HepG2 (cell line): Measurements from ENCODE around the gene ABCC5. TPM values are rescaled to one million over a fixed set of nuclear protein-coding genes. Genes with fewer than 3 reads are reported as not detected.

ENCODE experiments used
- ARNTL ChIP-seq: sonication (generic); formaldehyde crosslinking; IDR thresholded peaks from 2 replicates; pipeline ENCODE4 v1.4.0; 2020; ENCODE audit warnings: mild to moderate bottlenecking, missing genetic modification reagents
- ATRX ChIP-seq: sonication (generic); formaldehyde crosslinking; IDR thresholded peaks from 2 replicates; pipeline ENCODE4 v1.4.0; 2020; ENCODE audit warnings: missing genetic modification reagents, borderline replicate concordance
- BRD4 ChIP-seq: sonication (generic); formaldehyde crosslinking; IDR thresholded peaks from 2 replicates; pipeline ENCODE4 v1.4.0; 2020; ENCODE audit warnings: missing genetic modification reagents
- CREM ChIP-seq, 2 experiments: sonication (generic) in 1 of 2; formaldehyde crosslinking in 1 of 2; IDR thresholded peaks; 2 replicates each; pipeline versions ENCODE4 v1.4.0 to v1.6.1; 2016 to 2020; ENCODE audit warnings: antibody characterized with exemption in 1 of 2, mild to moderate bottlenecking in 1 of 2, missing genetic modification reagents in 1 of 2
- DPF2 ChIP-seq: sonication (generic); formaldehyde crosslinking; IDR thresholded peaks from 2 replicates; pipeline ENCODE4 v1.4.0; 2020; ENCODE audit warnings: mild to moderate bottlenecking, low read depth, missing genetic modification reagents, borderline replicate concordance
- EP300 ChIP-seq, 3 experiments: sonication (generic) in 1 of 3; formaldehyde crosslinking in 1 of 3; IDR thresholded peaks; 2 replicates each; pipeline versions ENCODE4 v1.5.1 to v1.6.1; 2011 to 2020; ENCODE audit warnings: low read depth in 2 of 3, low read length in 2 of 3, borderline replicate concordance in 1 of 3, improper control_type of control experiment in 1 of 3, mild to moderate bottlenecking in 1 of 3, missing genetic modification reagents in 1 of 3, moderate library complexity in 1 of 3
- MXD4 ChIP-seq: IDR thresholded peaks from 2 replicates; pipeline ENCODE4 v1.6.1; 2016; ENCODE audit warnings: mild to moderate bottlenecking, missing biosample characterization, missing genetic modification reagents
- TCF12 ChIP-seq, 2 experiments: fragments of 450-650 bp in 1 of 2; sonication (generic) in 1 of 2; formaldehyde crosslinking in 1 of 2; IDR thresholded peaks; 2 replicates each; pipeline versions ENCODE4 v1.6.1 to v1.8.0; 2017 to 2022; ENCODE audit warnings: antibody characterized with exemption in 1 of 2, mild to moderate bottlenecking in 1 of 2, missing genetic modification reagents in 1 of 2, moderate library complexity in 1 of 2
- YY1 ChIP-seq: IDR thresholded peaks from 2 replicates; pipeline ENCODE4 v1.6.1; 2011; ENCODE audit warnings: low read length, low read depth, moderate library complexity, mild to moderate bottlenecking; ENCODE audit not compliant: insufficient read depth, insufficient replicate concordance
- ZFP41 ChIP-seq: sonication (generic); formaldehyde crosslinking; IDR thresholded peaks from 2 replicates; pipeline ENCODE4 v1.4.0; 2020; ENCODE audit warnings: mild to moderate bottlenecking, missing genetic modification reagents, borderline replicate concordance
- ZNF414 ChIP-seq: sonication (generic); formaldehyde crosslinking; IDR thresholded peaks from 2 replicates; pipeline ENCODE4 v1.5.0; 2020; ENCODE audit warnings: missing genetic modification reagents
- ZNF441 ChIP-seq: sonication (generic); formaldehyde crosslinking; IDR thresholded peaks from 2 replicates; pipeline ENCODE4 v1.7.0; 2021; ENCODE audit warnings: missing genetic modification reagents, borderline replicate concordance
- ZNF724P ChIP-seq: sonication (generic); formaldehyde crosslinking; IDR thresholded peaks from 2 replicates; pipeline ENCODE4 v1.8.0; 2022; ENCODE audit warnings: missing genetic modification reagents, borderline replicate concordance
- ZNF883 ChIP-seq: sonication (generic); formaldehyde crosslinking; IDR thresholded peaks from 2 replicates; pipeline ENCODE4 v1.5.1; 2020; ENCODE audit warnings: mild to moderate bottlenecking, missing genetic modification reagents; ENCODE audit errors: not compliant biosample characterization
- ZSCAN21 ChIP-seq: sonication (generic); formaldehyde crosslinking; IDR thresholded peaks from 2 replicates; pipeline ENCODE4 v1.8.0; 2022; ENCODE audit warnings: mild to moderate bottlenecking, missing genetic modification reagents, moderate library complexity, borderline replicate concordance
- ZSCAN31 ChIP-seq: sonication (generic); formaldehyde crosslinking; IDR thresholded peaks from 2 replicates; pipeline ENCODE4 v1.5.0; 2020; ENCODE audit warnings: low read depth, mild to moderate bottlenecking, missing genetic modification reagents
- polyA plus RNA-seq, 8 experiments: library from polyadenylated mRNA; depleted of rRNA in 3 of 8; stranded (reverse) in 7 of 8; unstranded in 1 of 8; fragments of >200 nt; fragmentation: Illumina TruSeq in 4 of 8; extraction: Trizol in 4 of 8; gene quantifications; 2 replicates each; pipeline versions ENCODE4 v1.2.1 to v1.2.3, GENCODE V29; 2011 to 2016; ENCODE audit warnings: low read depth in 4 of 8, missing spikeins in 1 of 8, mixed read lengths in 1 of 8; ENCODE audit not compliant: insufficient read depth in 1 of 8
- total RNA-seq, 5 experiments: library from RNA; depleted of rRNA; stranded (reverse); fragments of >200 nt; fragmentation: Illumina TruSeq; extraction: Trizol; gene quantifications; 2 replicates each; pipeline ENCODE4 v1.2.3, GENCODE V29; 2016; ENCODE audit warnings: low read depth in 1 of 5
- TF ChIP-seq, protein P1 (sequence below): sonication (generic); formaldehyde crosslinking; IDR thresholded peaks from 2 replicates; pipeline ENCODE4 v1.4.0; 2020; ENCODE audit warnings: missing genetic modification reagents
- TF ChIP-seq, protein P2 (sequence below): sonication (generic); formaldehyde crosslinking; IDR thresholded peaks from 2 replicates; pipeline ENCODE4 v1.4.0; 2020; ENCODE audit warnings: missing genetic modification reagents, borderline replicate concordance

ABCC5 gene
- total and polyA plus RNA-seq, 2 of the 13 experiments (the other 11 are each of a cell fraction or from before 2014, with no cell fraction given) = 12.5 to 12.7 TPM

GRCh38 chr3:184016811-184017671, 643 bp downstream of the ABCC5 start (continued):
- TF ChIP-seq ATRX (CRISPR knock-in tag) (no peak), ARNTL (no peak), YY1 (peak; percentile 30), ZFP41 (CRISPR knock-in tag) (no peak), TCF12 (IDR thresholded peaks at IDR 0.05) (no peak), TCF12 (CRISPR knock-in tag; IDR thresholded peaks at IDR 0.05) (no peak), ZNF883 (CRISPR knock-in tag) (no peak), EP300 (IDR thresholded peaks at IDR 0.05; ENCODE audit: low read depth in 2 of 2, low read length in 2 of 2) (no peak), EP300 (CRISPR knock-in tag; IDR thresholded peaks at IDR 0.05; ENCODE audit: borderline replicate concordance) (no peak), CREM (IDR thresholded peaks at IDR 0.05) (no peak), CREM (CRISPR knock-in tag; IDR thresholded peaks at IDR 0.05) (no peak), ZSCAN21 (peak; percentile 45; the same call in 1 of the 2 replicates), ZNF414 (CRISPR knock-in tag) (peak; percentile 18), ZNF441 (CRISPR knock-in tag) (no peak), ZSCAN31 (no peak; the same call in 1 of the 2 replicates), BRD4 (CRISPR knock-in tag) (no peak), MXD4 (CRISPR knock-in tag) (no peak), DPF2 (CRISPR knock-in tag) (no peak), ZNF724P (CRISPR knock-in tag) (no peak)
- TF ChIP-seq, protein P1, sequence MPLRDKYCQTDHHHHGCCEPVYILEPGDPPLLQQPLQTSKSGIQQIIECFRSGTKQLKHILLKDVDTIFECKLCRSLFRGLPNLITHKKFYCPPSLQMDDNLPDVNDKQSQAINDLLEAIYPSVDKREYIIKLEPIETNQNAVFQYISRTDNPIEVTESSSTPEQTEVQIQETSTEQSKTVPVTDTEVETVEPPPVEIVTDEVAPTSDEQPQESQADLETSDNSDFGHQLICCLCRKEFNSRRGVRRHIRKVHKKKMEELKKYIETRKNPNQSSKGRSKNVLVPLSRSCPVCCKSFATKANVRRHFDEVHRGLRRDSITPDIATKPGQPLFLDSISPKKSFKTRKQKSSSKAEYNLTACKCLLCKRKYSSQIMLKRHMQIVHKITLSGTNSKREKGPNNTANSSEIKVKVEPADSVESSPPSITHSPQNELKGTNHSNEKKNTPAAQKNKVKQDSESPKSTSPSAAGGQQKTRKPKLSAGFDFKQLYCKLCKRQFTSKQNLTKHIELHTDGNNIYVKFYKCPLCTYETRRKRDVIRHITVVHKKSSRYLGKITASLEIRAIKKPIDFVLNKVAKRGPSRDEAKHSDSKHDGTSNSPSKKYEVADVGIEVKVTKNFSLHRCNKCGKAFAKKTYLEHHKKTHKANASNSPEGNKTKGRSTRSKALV (CRISPR knock-in tag) = no peak
- TF ChIP-seq, protein P2, sequence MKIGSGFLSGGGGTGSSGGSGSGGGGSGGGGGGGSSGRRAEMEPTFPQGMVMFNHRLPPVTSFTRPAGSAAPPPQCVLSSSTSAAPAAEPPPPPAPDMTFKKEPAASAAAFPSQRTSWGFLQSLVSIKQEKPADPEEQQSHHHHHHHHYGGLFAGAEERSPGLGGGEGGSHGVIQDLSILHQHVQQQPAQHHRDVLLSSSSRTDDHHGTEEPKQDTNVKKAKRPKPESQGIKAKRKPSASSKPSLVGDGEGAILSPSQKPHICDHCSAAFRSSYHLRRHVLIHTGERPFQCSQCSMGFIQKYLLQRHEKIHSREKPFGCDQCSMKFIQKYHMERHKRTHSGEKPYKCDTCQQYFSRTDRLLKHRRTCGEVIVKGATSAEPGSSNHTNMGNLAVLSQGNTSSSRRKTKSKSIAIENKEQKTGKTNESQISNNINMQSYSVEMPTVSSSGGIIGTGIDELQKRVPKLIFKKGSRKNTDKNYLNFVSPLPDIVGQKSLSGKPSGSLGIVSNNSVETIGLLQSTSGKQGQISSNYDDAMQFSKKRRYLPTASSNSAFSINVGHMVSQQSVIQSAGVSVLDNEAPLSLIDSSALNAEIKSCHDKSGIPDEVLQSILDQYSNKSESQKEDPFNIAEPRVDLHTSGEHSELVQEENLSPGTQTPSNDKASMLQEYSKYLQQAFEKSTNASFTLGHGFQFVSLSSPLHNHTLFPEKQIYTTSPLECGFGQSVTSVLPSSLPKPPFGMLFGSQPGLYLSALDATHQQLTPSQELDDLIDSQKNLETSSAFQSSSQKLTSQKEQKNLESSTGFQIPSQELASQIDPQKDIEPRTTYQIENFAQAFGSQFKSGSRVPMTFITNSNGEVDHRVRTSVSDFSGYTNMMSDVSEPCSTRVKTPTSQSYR (CRISPR knock-in tag) = no peak
